DOHH2 (cell line): ENCODE data around the gene SCUBE2.
"Not testable (repeated sequence)": the region's sequence is repeated elsewhere in the genome, so short reads cannot be mapped to it uniquely, and the experiment has no call there.

Experiments
- H3F3A ChIP-seq: fragments of 200-600 bp; sonication (generic), shearing (Covaris generic); 2 replicates; pipeline ENCODE4 v1.6.0; 2016; ENCODE audit warnings: antibody characterized with exemption, mild to moderate bottlenecking; ENCODE audit not compliant: control insufficient read depth, insufficient read depth
- H3K27ac ChIP-seq: fragments of 200-600 bp; sonication (generic); 2 replicates; pipeline ENCODE4 v1.5.1; 2014; ENCODE audit warnings: low read depth, mild to moderate bottlenecking, low read length, moderate library complexity
- H3K27me3 ChIP-seq: fragments of 200-600 bp; sonication (generic); 2 replicates; pipeline ENCODE4 v1.6.1; 2014; ENCODE audit warnings: mild to moderate bottlenecking, low read length, mixed read lengths; ENCODE audit not compliant: control insufficient read depth
- H3K36me3 ChIP-seq: fragments of 200-600 bp; sonication (generic); 2 replicates; pipeline ENCODE4 v1.6.1; 2014; ENCODE audit warnings: mild to moderate bottlenecking, low read length, moderate library complexity, mixed read lengths; ENCODE audit not compliant: control insufficient read depth
- H3K4me1 ChIP-seq: fragments of 200-600 bp; sonication (generic); 2 replicates; pipeline ENCODE4 v1.6.1; 2014; ENCODE audit warnings: mild to moderate bottlenecking, low read length, mixed read lengths; ENCODE audit not compliant: control insufficient read depth
- H3K4me2 ChIP-seq: fragments of 200-600 bp; sonication (generic); 2 replicates; pipeline ENCODE4 v1.6.0; 2014; ENCODE audit warnings: mild to moderate bottlenecking, low read length, moderate library complexity
- H3K4me3 ChIP-seq: fragments of 200-600 bp; sonication (generic); 2 replicates; pipeline ENCODE4 v1.5.1; 2014; ENCODE audit warnings: mild to moderate bottlenecking, low read length, mixed read lengths
- H3K79me2 ChIP-seq: fragments of 200-600 bp; sonication (generic); 2 replicates; pipeline ENCODE4 v1.6.1; 2014; ENCODE audit warnings: mild to moderate bottlenecking, low read length, mixed read lengths; ENCODE audit not compliant: control insufficient read depth
- H3K9me2 ChIP-seq: fragments of 200-600 bp; sonication (generic); replicated peaks from 2 replicates; pipeline ENCODE4 v1.6.1; 2014; ENCODE audit warnings: mild to moderate bottlenecking, low read length, mixed read lengths; ENCODE audit not compliant: control insufficient read depth
- H3K9me3 ChIP-seq: fragments of 200-600 bp; sonication (generic); 2 replicates; pipeline ENCODE4 v1.6.1; 2014; ENCODE audit warnings: antibody characterized with exemption, low read length, mixed read lengths; ENCODE audit not compliant: control insufficient read depth, insufficient read depth
- H4K20me1 ChIP-seq: fragments of 200-600 bp; sonication (generic); 2 replicates; pipeline ENCODE4 v1.6.0; 2014; ENCODE audit warnings: low read depth, mild to moderate bottlenecking, antibody characterized with exemption, low read length, moderate library complexity; ENCODE audit not compliant: control insufficient read depth, insufficient read depth
- CTCF ChIP-seq: fragments of 200-600 bp; sonication (generic); IDR thresholded peaks from one replicate; pipeline ENCODE4 v1.5.1; 2014; ENCODE audit warnings: antibody characterized with exemption, mild to moderate bottlenecking, low read depth, low read length; ENCODE audit not compliant: poor library complexity, severe bottlenecking
- EZH2phosphoT487 ChIP-seq: fragments of 200-600 bp; sonication (generic); IDR thresholded peaks from 2 replicates; pipeline ENCODE4 v1.6.1; 2017; ENCODE audit warnings: borderline replicate concordance, mild to moderate bottlenecking, antibody characterized with exemption, low read length, moderate library complexity, mixed read lengths

SCUBE2 gene

GRCh38 chr11:9099617-9100016 is 8.2 kb upstream of the SCUBE2 start:
- H3K4me3 ChIP-seq: no peak overlapping the region
- TF ChIP-seq CTCF (no peak), EZH2phosphoT487 (no peak)
- no peaks in the 10 kb centered on the region for H3K9me3 ChIP-seq
- no peaks in the 10 kb centered on the region for H3F3A ChIP-seq
- no peaks in the 10 kb centered on the region for H3K36me3 ChIP-seq
- no peaks in the 10 kb centered on the region for H3K4me1 ChIP-seq
- H3K27ac ChIP-seq: no peak overlapping the region
- H4K20me1 ChIP-seq: no peaks in the 10 kb centered on the region
- 0 out of 2 replicates have a peak, but pooled peaks cover 6% of the 10 kb centered on the region for H3K27me3 ChIP-seq
- no peak overlapping the region for H3K4me2 ChIP-seq
- no peaks in the 10 kb centered on the region for H3K9me2 ChIP-seq
- no peaks in the 10 kb centered on the region for H3K79me2 ChIP-seq

- not testable (repeated sequence) for H3K4me3 ChIP-seq, H3K27ac ChIP-seq, H3K79me2 ChIP-seq, H3K9me3 ChIP-seq, H3K9me2 ChIP-seq, H4K20me1 ChIP-seq, H3K4me1 ChIP-seq, H3K36me3 ChIP-seq, H3K27me3 ChIP-seq, H3K4me2 ChIP-seq, H3F3A ChIP-seq
Measured at GRCh38 chr11:9098455-9098854, 7.1 kb upstream of the SCUBE2 start.

GRCh38 chr11:9097186-9097943 is 6.0 kb upstream of the SCUBE2 start:
- not testable (repeated sequence) for H3K9me2 ChIP-seq, H3F3A ChIP-seq, H3K79me2 ChIP-seq, H3K4me1 ChIP-seq, H3K9me3 ChIP-seq, H3K4me3 ChIP-seq, H4K20me1 ChIP-seq, H3K36me3 ChIP-seq, H3K4me2 ChIP-seq, H3K27ac ChIP-seq
- H3K27me3 ChIP-seq: peaks cover 11% of the 10 kb centered on the region

- no peaks in the 10 kb centered on the region for H3K4me1 ChIP-seq
- peaks cover 16% of the 10 kb centered on the region for H3K27me3 ChIP-seq
- H3F3A ChIP-seq: no peaks in the 10 kb centered on the region
- H3K9me2 ChIP-seq: no peaks in the 10 kb centered on the region
- no peaks in the 10 kb centered on the region for H4K20me1 ChIP-seq
- TF ChIP-seq EZH2phosphoT487: no peak
- TF ChIP-seq CTCF: no peak
- H3K27ac ChIP-seq: no peak overlapping the region
- no peak overlapping the region for H3K4me2 ChIP-seq
- no peaks in the 10 kb centered on the region for H3K36me3 ChIP-seq
- no peaks in the 10 kb centered on the region for H3K79me2 ChIP-seq
- no peaks in the 10 kb centered on the region for H3K9me3 ChIP-seq
- H3K4me3 ChIP-seq: no peak overlapping the region
Measured at GRCh38 chr11:9096427-9096826, 5.0 kb upstream of the SCUBE2 start.
